ENCODE results near the gene IRF2BPL.

IRF2BPL gene

GRCh38 chr14:76995279-76996035 lies 33.1 kb downstream of the IRF2BPL start:
- DNase-seq, result peak in 1 of 58 donors; percentile 11

- no peak for DNase-seq
Measured at GRCh38 chr14:76993752-76994151, 34.8 kb downstream of the IRF2BPL start.

GRCh38 chr14:76990084-76990483 lies 38.4 kb downstream of the IRF2BPL start:
- DNase-seq, result no peak

DNA sequence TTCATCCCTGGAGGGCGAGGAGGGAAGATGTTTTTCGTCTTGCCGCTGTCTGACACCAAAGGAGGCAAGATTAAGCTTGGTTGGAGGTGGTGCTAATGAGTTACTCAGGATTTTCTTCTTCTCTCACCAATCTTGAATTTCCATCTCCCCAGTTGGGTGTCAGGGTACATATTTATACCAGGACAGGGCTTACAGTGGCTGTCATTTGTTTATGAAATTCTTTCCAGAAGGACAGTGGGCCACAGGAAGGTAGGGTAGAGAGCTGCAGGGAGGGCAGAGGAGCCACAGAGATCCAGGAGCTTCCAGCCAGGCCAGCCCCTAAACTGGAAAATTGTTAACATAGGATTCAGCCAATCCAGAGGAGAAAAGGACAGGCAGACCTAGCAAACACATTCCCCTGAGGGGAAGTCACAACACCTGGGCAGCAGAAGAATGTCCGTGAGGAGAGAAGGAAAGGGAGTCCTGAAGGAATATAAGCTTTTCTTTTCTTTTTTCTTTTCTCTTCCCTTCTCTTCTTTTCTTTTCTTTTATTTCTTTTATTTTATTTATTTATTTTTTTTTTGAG lies 40.5 kb downstream of the IRF2BPL start:
- no peak for DNase-seq

GRCh38 chr14:76986231-76986565 lies 42.3 kb downstream of the IRF2BPL start:
- DNase-seq, result no peak

- peak in 3 of 58 donors; percentile 4 to 14 (median 5) for DNase-seq
Measured at GRCh38 chr14:76985540-76986230, 42.8 kb downstream of the IRF2BPL start.

DNA sequence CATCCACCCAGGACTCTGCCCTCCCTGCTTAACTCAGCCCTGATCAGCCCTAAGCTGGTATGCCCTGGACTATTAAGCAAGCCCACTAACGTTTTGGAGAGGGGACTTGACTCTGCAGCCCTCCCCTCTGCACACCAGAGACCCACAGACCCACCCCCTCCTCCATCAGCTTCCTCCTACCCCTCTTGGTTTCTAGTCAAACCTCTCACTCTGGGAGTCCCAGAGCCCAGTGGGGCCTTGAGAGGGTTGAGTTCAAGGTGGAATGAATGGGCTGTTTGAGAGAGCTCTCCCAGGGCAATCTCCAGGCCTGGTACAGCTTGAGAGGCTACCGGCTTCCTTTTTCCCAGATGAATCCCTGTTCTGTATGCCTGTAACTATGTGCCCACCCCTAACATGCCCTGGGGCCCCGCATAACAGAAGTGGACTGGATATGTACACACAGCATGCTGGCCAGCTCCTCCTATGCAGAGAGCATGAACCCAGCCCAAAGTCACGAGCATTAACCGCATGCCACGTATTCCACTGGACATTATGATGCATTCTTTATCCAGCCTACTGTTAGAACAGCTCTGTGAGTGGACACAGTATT lies 43.6 kb downstream of the IRF2BPL start:
- no peak for DNase-seq

- no peak for DNase-seq
Measured at GRCh38 chr14:76984297-76984696, 44.2 kb downstream of the IRF2BPL start.

GRCh38 chr14:76981670-76982069 lies 46.8 kb downstream of the IRF2BPL start:
- no peak for DNase-seq

- peak in 24 of 58 donors; percentile 5 to 41 (median 24) for DNase-seq
Measured at GRCh38 chr14:76977793-76978720, 50.5 kb downstream of the IRF2BPL start.

GRCh38 chr14:76976240-76977005 lies 52.1 kb downstream of the IRF2BPL start:
- DNase-seq, result no peak

DNA sequence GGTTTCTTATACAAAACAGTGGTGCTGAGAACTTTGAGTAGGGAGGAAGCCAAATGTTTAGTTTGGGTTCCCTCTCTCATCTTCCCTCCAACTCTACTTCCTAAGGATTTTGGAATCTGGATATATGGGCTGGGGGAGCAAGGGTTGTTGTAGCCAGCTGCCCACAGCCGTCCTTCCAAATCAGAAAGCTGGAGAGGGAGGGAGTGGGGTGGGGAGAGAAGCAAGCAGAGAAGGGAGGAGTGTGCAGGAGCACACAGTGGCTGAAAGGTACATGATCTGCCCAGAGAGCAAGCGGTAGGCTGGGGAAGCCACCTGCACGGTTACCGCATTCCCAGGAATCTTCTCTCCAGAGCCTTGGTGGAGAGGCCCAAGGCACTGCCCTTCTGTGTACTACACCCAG lies 52.7 kb downstream of the IRF2BPL start:
- no peak for DNase-seq

DNA sequence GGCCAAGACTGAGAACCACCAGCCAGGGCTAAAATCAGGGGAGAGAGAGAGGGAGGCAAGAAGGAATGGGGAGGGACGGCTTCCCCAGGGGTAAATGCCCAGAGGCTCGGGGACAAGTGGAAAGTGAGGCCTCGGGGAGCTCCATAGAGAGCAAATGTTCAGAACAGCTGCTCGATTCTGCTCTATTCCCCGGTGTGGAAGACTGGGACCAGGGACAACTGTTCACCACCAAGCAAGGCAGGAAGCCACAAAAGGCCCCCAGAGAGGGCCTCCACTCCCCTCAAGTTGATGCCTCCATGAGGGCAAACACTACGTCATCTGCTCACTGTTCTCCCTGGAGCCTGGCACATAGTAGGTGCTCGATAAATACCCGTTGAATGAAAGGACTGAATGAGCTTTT lies 53.5 kb downstream of the IRF2BPL start:
- no peak for DNase-seq

Measured in anterior cingulate cortex (tissue), 58 donors.